H1 (cell line): ENCODE data around the gene ELF4. TPM values are rescaled to one million over a fixed set of nuclear protein-coding genes. Genes with fewer than 3 reads are reported as not detected.

Experiments
- CTCF ChIA-PET: fragments of 300-600 bp; sonication (Branson Sonifier 250); formaldehyde crosslinking; loops from one replicate; lab custom pipeline; 2021; ENCODE audit not compliant: partially characterized antibody; lab: Charles Lee
- POLR2A ChIA-PET: fragments of 300-600 bp; sonication (Branson Sonifier 250); formaldehyde crosslinking; loops from one replicate; lab custom pipeline; 2021; ENCODE audit warnings: inconsistent platforms; ENCODE audit not compliant: partially characterized antibody; lab: Charles Lee
- DNase-seq, 2 experiments: peaks; one replicate each; pipeline versions ENCODE4 v3.0.0 to v3.0.0-alpha.2; 2010 to 2022; ENCODE audit warnings: low spot score in 2 of 2, low read depth in 1 of 2, mixed read lengths in 1 of 2
- FAIRE-seq: peaks from 2 replicates; lab custom pipeline; 2011; peaks lifted over from hg19 to GRCh38; lab: Jason Lieb, UNC
- H2AFZ ChIP-seq: 2 replicates; pipeline ENCODE4 v1.8.1; 2012; ENCODE audit warnings: low read length, inconsistent platforms
- H2AK5ac ChIP-seq: 2 replicates; pipeline ENCODE4 v1.6.1; 2013; ENCODE audit warnings: low read depth, low read length
- H2BK120ac ChIP-seq: replicated peaks from 2 replicates; pipeline ENCODE3; 2013; ENCODE audit warnings: low read depth, low read length, inconsistent platforms
- H2BK12ac ChIP-seq: 2 replicates; pipeline ENCODE4 v1.6.1; 2013; ENCODE audit warnings: low read depth, low read length
- H2BK15ac ChIP-seq: 2 replicates; pipeline ENCODE4 v1.6.1; 2013; ENCODE audit warnings: low read length
- H2BK20ac ChIP-seq: 2 replicates; pipeline ENCODE4 v1.6.1; 2013; ENCODE audit warnings: low read length
- H2BK5ac ChIP-seq: 2 replicates; pipeline ENCODE4 v1.6.1; 2013; ENCODE audit warnings: low read depth, low read length
- H3K14ac ChIP-seq: 2 replicates; pipeline ENCODE4 v1.6.1; 2013; ENCODE audit warnings: inconsistent platforms; ENCODE audit not compliant: insufficient read length
- H3K18ac ChIP-seq: 2 replicates; pipeline ENCODE4 v1.6.1; 2013; ENCODE audit warnings: low read length; ENCODE audit errors: extremely low read depth
- H3K23ac ChIP-seq: 2 replicates; pipeline ENCODE4 v1.6.1; 2013; ENCODE audit warnings: inconsistent platforms; ENCODE audit not compliant: insufficient read length
- H3K23me2 ChIP-seq: 2 replicates; pipeline ENCODE4 v1.6.1; 2013; ENCODE audit warnings: low read depth, low read length
- H3K27ac ChIP-seq: 2 replicates; pipeline ENCODE4 v1.6.1; 2011; ENCODE audit warnings: low read depth, low read length, inconsistent platforms
- H3K27me3 ChIP-seq, 4 experiments: replicated peaks in 1 of 4; 1 replicate in 1 of 4; 2 replicates in 3 of 4; pipeline versions ENCODE4 v1.6.1 to v1.8.1; 2011 to 2013; ENCODE audit warnings: low read length in 3 of 4, mild to moderate bottlenecking in 3 of 4, inconsistent platforms in 2 of 4, mixed read lengths in 2 of 4, moderate library complexity in 1 of 4; ENCODE audit not compliant: control insufficient read depth in 3 of 4, insufficient read depth in 3 of 4; ENCODE audit errors: extremely low read depth in 1 of 4
- H3K36me3 ChIP-seq, 4 experiments: 2 replicates each; pipeline versions ENCODE4 v1.6.1 to v1.8.1; 2011 to 2013; ENCODE audit warnings: mild to moderate bottlenecking in 4 of 4, low read length in 3 of 4, moderate library complexity in 2 of 4, control low read depth in 1 of 4, inconsistent platforms in 1 of 4; ENCODE audit not compliant: insufficient read depth in 4 of 4, control insufficient read depth in 2 of 4
- H3K4ac ChIP-seq: replicated peaks from 2 replicates; pipeline ENCODE3; 2013; ENCODE audit warnings: low read length, low read depth, mixed read lengths, inconsistent platforms; ENCODE audit not compliant: insufficient read length
- H3K4me1 ChIP-seq, 4 experiments: replicated peaks in 1 of 4; 1 replicate in 1 of 4; 2 replicates in 3 of 4; pipeline versions ENCODE4 v1.6.1 to v1.8.1; 2011 to 2013; ENCODE audit warnings: low read length in 3 of 4, inconsistent platforms in 2 of 4, mixed read lengths in 1 of 4; ENCODE audit not compliant: insufficient read depth in 4 of 4, control insufficient read depth in 3 of 4
- H3K4me2 ChIP-seq, 2 experiments: 2 replicates each; pipeline versions ENCODE4 v1.6.1 to v1.8.1; 2011 to 2013; ENCODE audit warnings: low read depth in 2 of 2, low read length in 2 of 2, control low read depth in 1 of 2, inconsistent platforms in 1 of 2, mild to moderate bottlenecking in 1 of 2; ENCODE audit not compliant: insufficient read depth in 1 of 2
- H3K4me3 ChIP-seq, 4 experiments: fragments of 200-600, 300-600 bp in 1 of 4; sonication (generic), shearing (Covaris generic), sonication (Bioruptor Twin) in 1 of 4; 2 replicates each; pipeline versions ENCODE4 v1.5.1 to v1.8.1; 2011 to 2016; ENCODE audit warnings: low read length in 4 of 4, low read depth in 3 of 4, control low read depth in 2 of 4, inconsistent platforms in 2 of 4, mild to moderate bottlenecking in 2 of 4, mixed read lengths in 1 of 4, moderate library complexity in 1 of 4; ENCODE audit not compliant: insufficient read depth in 2 of 4; ENCODE audit errors: extremely low read depth in 1 of 4
- H3K56ac ChIP-seq: replicated peaks from 2 replicates; pipeline ENCODE3; 2013; ENCODE audit warnings: low read depth, mild to moderate bottlenecking, mixed read lengths, low read length, inconsistent platforms; ENCODE audit not compliant: insufficient read length
- H3K79me1 ChIP-seq: 2 replicates; pipeline ENCODE4 v1.6.1; 2013; ENCODE audit warnings: low read depth, low read length, control low read depth
- H3K79me2 ChIP-seq, 2 experiments: 2 replicates each; pipeline versions ENCODE4 v1.6.1 to v1.8.1; 2012 to 2013; ENCODE audit warnings: low read length in 2 of 2, mild to moderate bottlenecking in 2 of 2, inconsistent platforms in 1 of 2; ENCODE audit not compliant: insufficient read depth in 2 of 2, control insufficient read depth in 1 of 2
- H3K9ac ChIP-seq, 4 experiments: replicated peaks in 1 of 4; 1 replicate in 1 of 4; 2 replicates in 3 of 4; pipeline versions ENCODE4 v1.6.1 to v1.8.1; 2011 to 2013; ENCODE audit warnings: low read depth in 3 of 4, low read length in 3 of 4, control low read depth in 2 of 4, mild to moderate bottlenecking in 2 of 4, moderate library complexity in 2 of 4, inconsistent platforms in 1 of 4; ENCODE audit errors: extremely low read depth in 1 of 4
- H3K9me3 ChIP-seq, 2 experiments: 2 replicates each; pipeline versions ENCODE4 v1.6.1 to v1.8.1; 2012 to 2013; ENCODE audit warnings: mild to moderate bottlenecking in 2 of 2, moderate library complexity in 2 of 2, control low read depth in 1 of 2, inconsistent platforms in 1 of 2, low read depth in 1 of 2, low read length in 1 of 2, mixed read lengths in 1 of 2; ENCODE audit not compliant: insufficient read depth in 2 of 2
- H4K20me1 ChIP-seq, 2 experiments: replicated peaks in 1 of 2; 2 replicates each; pipeline versions ENCODE3 to v1.8.1; 2011 to 2013; ENCODE audit warnings: inconsistent platforms in 2 of 2, low read length in 2 of 2, mild to moderate bottlenecking in 1 of 2; ENCODE audit not compliant: insufficient read depth in 2 of 2, control insufficient read depth in 1 of 2
- H4K5ac ChIP-seq: 2 replicates; pipeline ENCODE4 v1.6.1; 2013; ENCODE audit warnings: low read length, low read depth, mixed read lengths, inconsistent platforms; ENCODE audit not compliant: insufficient read length
- H4K8ac ChIP-seq: 2 replicates; pipeline ENCODE4 v1.8.0; 2013; ENCODE audit warnings: mild to moderate bottlenecking, moderate library complexity, low read length, inconsistent platforms; ENCODE audit not compliant: insufficient read depth; ENCODE audit errors: extremely low read depth
- H4K91ac ChIP-seq: replicated peaks from 2 replicates; pipeline ENCODE3; 2013; ENCODE audit warnings: low read length, mixed read lengths, inconsistent platforms; ENCODE audit not compliant: insufficient read length
- EP300 ChIP-seq, 2 experiments: IDR thresholded peaks; 1 replicate in 1 of 2; 2 replicates in 1 of 2; pipeline ENCODE4 v1.6.1; 2011 to 2012; ENCODE audit warnings: low read depth in 2 of 2, low read length in 2 of 2, mild to moderate bottlenecking in 2 of 2, borderline replicate concordance in 1 of 2, inconsistent platforms in 1 of 2, moderate library complexity in 1 of 2
- POU5F1 ChIP-seq: IDR thresholded peaks from 2 replicates; pipeline ENCODE4 v1.6.1; 2011; ENCODE audit warnings: low read depth, mild to moderate bottlenecking, low read length, moderate library complexity
- SIRT6 ChIP-seq: IDR thresholded peaks from one replicate; pipeline ENCODE4 v1.7.1; 2012; ENCODE audit warnings: low read length, inconsistent platforms
- WGBS, 2 experiments: shearing (Covaris generic) in 1 of 2; methylation state at CpG; one replicate each; pipeline versions ENCODE4 v1.1.6 to v1.1.7; 2013 to 2015; ENCODE audit warnings: low lambda C conversion rate in 2 of 2, mixed read lengths in 2 of 2, inconsistent platforms in 1 of 2, low coverage in 1 of 2, missing lambda C conversion rate in 1 of 2; ENCODE audit not compliant: insufficient replicate concordance in 2 of 2, insufficient coverage in 1 of 2, insufficient read length in 1 of 2; ENCODE audit errors: extremely low coverage in 1 of 2, missing lambda C conversion rate in 1 of 2; 5-methylcytosine and 5-hydroxymethylcytosine counted together
- polyA plus RNA-seq, 7 experiments: library from polyadenylated mRNA; depleted of rRNA in 3 of 7; stranded (reverse) in 5 of 7; unstranded in 2 of 7; fragments of >200 nt in 5 of 7; fragments of 200-250 nt in 2 of 7; gene quantifications; 1 replicate in 5 of 7; 2 replicates in 1 of 7; 4 replicates in 1 of 7; pipeline versions ENCODE4 v1.2.1 to v1.2.3, GENCODE V29; 2011 to 2013; ENCODE audit warnings: missing spikeins in 2 of 7, mixed read lengths in 2 of 7
- total RNA-seq: library from RNA; stranded (reverse); fragmentation: NEBNext Ultra II Directional; extraction: Animal tissue kit (Norgen Biotek cat#: 25700); gene quantifications from 2 replicates; pipeline ENCODE4 v1.2.1, GENCODE V29; 2021

Gene ELF4
- total and polyA plus RNA-seq, 2 of the 8 experiments (the other 6 are each of a cell fraction or from before 2014, with no cell fraction given): 1.8 to 2.0 TPM

DNA sequence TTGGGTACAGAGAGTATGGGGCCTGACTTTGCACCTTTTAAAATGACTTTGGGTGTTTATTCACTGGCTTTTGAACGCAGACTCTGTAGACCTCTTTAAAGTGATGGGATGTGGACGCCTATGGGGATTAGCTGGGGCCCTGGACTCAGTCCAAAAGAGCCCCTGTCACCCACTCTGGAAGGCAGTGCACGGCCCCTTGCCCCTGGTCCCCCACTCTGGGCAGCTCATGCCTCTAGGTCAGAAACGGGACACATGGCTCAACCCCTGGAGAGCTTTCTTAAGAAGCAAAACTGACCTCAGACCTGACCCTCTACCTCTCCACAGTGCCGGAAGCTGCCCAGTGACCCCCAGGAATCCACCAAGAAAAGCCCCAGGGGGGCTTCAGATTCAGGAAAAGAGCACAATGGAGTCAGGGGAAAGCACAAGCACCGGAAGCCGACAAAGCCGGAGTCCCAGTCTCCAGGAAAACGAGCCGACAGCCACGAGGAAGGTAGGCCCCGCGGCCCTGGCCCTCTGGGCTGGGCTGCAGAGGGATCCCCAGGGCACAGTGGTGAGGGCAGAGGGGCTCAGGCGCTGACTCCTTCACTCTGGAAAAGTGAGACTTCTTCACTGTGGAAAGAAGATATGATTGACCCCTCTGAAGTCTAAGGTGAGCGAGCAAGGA is 89.5 kb downstream of the ELF4 start:
- H3K79me1 ChIP-seq: no peaks in the 10 kb centered on the region
- no peaks in the 10 kb centered on the region for H3K9me3 ChIP-seq
- no peak overlapping the region for H2BK120ac ChIP-seq
- H2BK12ac ChIP-seq: no peak overlapping the region
- H2BK20ac ChIP-seq: no peak overlapping the region
- H3K36me3 ChIP-seq: peaks cover 0 to 3% (median 0%) of the 10 kb centered on the region in 4 experiments; a peak in 2 of 8 replicates
- DNase-seq (no peak), FAIRE-seq (no peak)
- H3K56ac ChIP-seq: no peak overlapping the region
- H3K23me2 ChIP-seq: no peaks in the 10 kb centered on the region
- no peak overlapping the region for H2AFZ ChIP-seq
- no peak overlapping the region for H3K23ac ChIP-seq
- no peaks in the 10 kb centered on the region for H3K79me2 ChIP-seq
- H2AK5ac ChIP-seq: no peak overlapping the region
- no peak overlapping the region for H3K4me3 ChIP-seq
- TF ChIP-seq EP300 (IDR thresholded peaks at IDR 0.05; ENCODE audit: borderline replicate concordance in 1 of 2, low read depth in 2 of 2, low read length in 2 of 2) (no peak), POU5F1 (no peak), SIRT6 (no peak)
- H3K4me2 ChIP-seq: no peak overlapping the region
- H3K18ac ChIP-seq: no peak overlapping the region
- H3K14ac ChIP-seq: no peak overlapping the region
- POLR2A ChIA-PET: no interaction called here
- H3K4me1 ChIP-seq: peaks cover 0 to 5% (median 1%) of the 10 kb centered on the region in 4 experiments; a peak in 3 of 7 replicates
- no peak overlapping the region for H2BK5ac ChIP-seq
- no peak overlapping the region for H3K9ac ChIP-seq
- no peak overlapping the region for H4K5ac ChIP-seq
- no peak overlapping the region for H3K4ac ChIP-seq
- no peaks in the 10 kb centered on the region for H3K27me3 ChIP-seq
- WGBS, 2 experiments: 75% methylated on average over 6 of the region's 15 CpGs; no CpG with 5 or more reads in 1 of the 2 experiments
- H3K27ac ChIP-seq: no peak overlapping the region
- CTCF ChIA-PET: no interaction called here
- H4K20me1 ChIP-seq: peaks cover 0 to 2% of the 10 kb centered on the region in 2 experiments
- H2BK15ac ChIP-seq: no peak overlapping the region
- H4K91ac ChIP-seq: no peak overlapping the region
- H4K8ac ChIP-seq: no peak overlapping the region
